Ascending aorta (tissue), 2 donors: ENCODE data around the gene NUP214. TPM values are rescaled to one million over a fixed set of nuclear protein-coding genes. Genes with fewer than 3 reads are reported as not detected.
A peak's percentile ranks its signal among the peaks of the same experiment; 100 is the strongest.

Experiments
- DNase-seq, 2 donors: peaks; one replicate each; pipeline ENCODE4 v3.0.0-alpha.2; 2019; ENCODE audit warnings: low spot score in 2 of 2
- H3K27ac ChIP-seq, 2 donors: fragments of 200-600 bp; sonication (generic); one replicate each; pipeline ENCODE4 v1.5.1; 2016 to 2017; ENCODE audit warnings: mild to moderate bottlenecking in 1 of 2
- H3K27me3 ChIP-seq: fragments of 200-600 bp; sonication (generic); one replicate; pipeline ENCODE4 v1.5.1; 2017
- H3K36me3 ChIP-seq, 2 donors: fragments of 200-600 bp; sonication (generic); one replicate each; pipeline ENCODE4 v1.5.1; 2016
- H3K4me1 ChIP-seq, 2 donors: fragments of 200-600 bp; sonication (generic); one replicate each; pipeline ENCODE4 v1.5.1; 2016 to 2017; ENCODE audit warnings: mild to moderate bottlenecking in 1 of 2
- H3K4me3 ChIP-seq, 2 donors: fragments of 200-600 bp; sonication (generic); one replicate each; pipeline ENCODE4 v1.5.1; 2016 to 2017; ENCODE audit warnings: mild to moderate bottlenecking in 1 of 2
- H3K9me3 ChIP-seq, 2 donors: fragments of 200-600 bp; sonication (generic); one replicate each; pipeline ENCODE4 v1.5.1; 2016
- CTCF ChIP-seq, 3 experiments: fragments of 200-600 bp in 2 of 3; fragments of 450-650 bp in 1 of 3; sonication (generic) in 2 of 3; IDR thresholded peaks; one replicate each; pipeline ENCODE4 v1.5.1; 2016 to 2019; ENCODE audit warnings: antibody characterized with exemption in 3 of 3, mild to moderate bottlenecking in 1 of 3, moderate library complexity in 1 of 3
- intact Hi-C: fragments of 100-400 bp; cut with DNase I; formaldehyde crosslinking; loops from one replicate; pipeline ENCODE4 v1.15.1; 2023
- total RNA-seq: library from RNA; depleted of rRNA; stranded (reverse); fragments of >200 nt; gene quantifications from one replicate; pipeline ENCODE4 v1.1.0, GENCODE V29; 2016

NUP214 gene
- total RNA-seq, 1 donor from 2014 or later, result 234 TPM

GRCh38 chr9:131276094-131276888, 150.9 kb downstream of the NUP214 start, which contains the start of gene FAM78A:
Gene FAM78A (minus strand): TSS chr9:131276510. CDS start chr9:131276179, 331 bp downstream.
- intact Hi-C loops, result no loop called here
- DNase-seq, result peak in 1 of 2 donors; percentile 74
- H3K27me3 ChIP-seq, result no peaks in the 10 kb centered on the region
- peak within 1 kb of the TSS; percentile 53 to 98 for H3K4me3 ChIP-seq
- peaks cover 2 to 7% of the 10 kb centered on the region in 2 donors for H3K4me1 ChIP-seq
- peak within 1 kb of the TSS; percentile 45 to 71 for H3K27ac ChIP-seq
- TF ChIP-seq CTCF (IDR thresholded peaks at IDR 0.05), result no peak
- H3K9me3 ChIP-seq, result no peaks in the 10 kb centered on the region
- H3K36me3 ChIP-seq, result no peaks in the 10 kb centered on the region

- Histone ChIP-seq H3K4me1 (peaks cover 2 to 7% of the 10 kb centered on the region in 2 donors), H3K36me3 (no peaks in the 10 kb centered on the region), H3K27me3 (no peaks in the 10 kb centered on the region), H3K4me3 (peak overlapping the region; percentile 53 to 98), H3K9me3 (no peaks in the 10 kb centered on the region), H3K27ac (peak overlapping the region in 1 of 2 donors; percentile 33)
- no peak for DNase-seq
- TF ChIP-seq CTCF (IDR thresholded peaks at IDR 0.05), result no peak
- intact Hi-C loops, result no loop called here
These were observed 151.5 kb downstream of the NUP214 start for GRCh38 chr9:131276891-131277286.

- peak overlapping the region in 1 of 2 donors; percentile 33 for H3K27ac ChIP-seq
These were observed 152.0 kb downstream of the NUP214 start for GRCh38 chr9:131277287-131277909.

GRCh38 chr9:131277910-131278701, 152.7 kb downstream of the NUP214 start:
- peak overlapping the region; percentile 53 to 98 for H3K4me3 ChIP-seq
- peak; percentile 53 to 89 for DNase-seq
- no peaks in the 10 kb centered on the region for H3K27me3 ChIP-seq

More at GRCh38 chr9:131277287-131277909, 152.0 kb downstream of the NUP214 start:
- Histone ChIP-seq H3K36me3 (no peaks in the 10 kb centered on the region), H3K9me3 (no peaks in the 10 kb centered on the region), H3K27me3 (no peaks in the 10 kb centered on the region), H3K4me3 (peak overlapping the region; percentile 53 to 98), H3K4me1 (peaks cover 2 to 7% of the 10 kb centered on the region in 2 donors)
- intact Hi-C loops, result no loop called here
- no peak for DNase-seq
- TF ChIP-seq CTCF (IDR thresholded peaks at IDR 0.05), result no peak

More at GRCh38 chr9:131277910-131278701, 152.7 kb downstream of the NUP214 start:
- no peaks in the 10 kb centered on the region for H3K9me3 ChIP-seq
- intact Hi-C loops, result loop anchor here (1.0 kb wide), 1 partner anchor 11 kb away; the partner anchor contains the start of gene PLPP7
- H3K36me3 ChIP-seq, result no peaks in the 10 kb centered on the region
- peaks cover 7% of the 10 kb centered on the region in 2 donors for H3K4me1 ChIP-seq
- no peak overlapping the region for H3K27ac ChIP-seq
- TF ChIP-seq CTCF (IDR thresholded peaks at IDR 0.05), result no peak
